GM12878 (cell line): ENCODE measurements around the gene PRKACG.

Experiments used
- CBX5 ChIP-seq: sonication (generic); IDR thresholded peaks from 2 replicates; pipeline ENCODE4 v1.6.1; 2016; ENCODE audit warnings: low read depth, moderate library complexity, mild to moderate bottlenecking, inconsistent platforms
- EED ChIP-seq: sonication (generic); IDR thresholded peaks from 2 replicates; pipeline ENCODE4 v1.6.1; 2016; ENCODE audit warnings: antibody characterized with exemption, low read depth
- EZH2 ChIP-seq: IDR thresholded peaks from 2 replicates; pipeline ENCODE4 v1.6.1; 2012; ENCODE audit warnings: low read depth, mild to moderate bottlenecking, control low read depth, inconsistent platforms, low read length, borderline replicate concordance; ENCODE audit not compliant: control insufficient read depth
- NRF1 ChIP-seq: conservative IDR thresholded peaks from 2 replicates; pipeline ENCODE4 v1.6.1; 2011; ENCODE audit warnings: mild to moderate bottlenecking, low read depth, low read length, improper control_type of control experiment
- PBX3 ChIP-seq: IDR thresholded peaks from 2 replicates; pipeline ENCODE4 v1.6.1; 2011; ENCODE audit warnings: mild to moderate bottlenecking, low read depth, low read length, moderate library complexity; ENCODE audit not compliant: insufficient replicate concordance
- POLR2A ChIP-seq: IDR thresholded peaks from 2 replicates; pipeline ENCODE4 v1.6.1; 2011; ENCODE audit warnings: low read depth, mild to moderate bottlenecking, low read length
- POLR2AphosphoS5 ChIP-seq: IDR thresholded peaks from 2 replicates; pipeline ENCODE4 v1.6.1; 2011; ENCODE audit warnings: mild to moderate bottlenecking, low read length, inconsistent platforms
- SMARCA5 ChIP-seq: fragments of 450-650 bp; IDR thresholded peaks from 2 replicates; pipeline ENCODE4 v1.6.1; 2017; ENCODE audit warnings: mild to moderate bottlenecking
- SMC3 ChIP-seq: IDR thresholded peaks from 2 replicates; pipeline ENCODE4 v1.6.1; 2011; ENCODE audit warnings: low read length, improper control_type of control experiment, borderline replicate concordance
- YY1 ChIP-seq: IDR thresholded peaks from 2 replicates; pipeline ENCODE4 v1.6.1; 2011; ENCODE audit warnings: low read depth, mild to moderate bottlenecking, low read length
- TF ChIP-seq, protein P1 (sequence below), 3 experiments: IDR thresholded peaks in 2 of 3; conservative IDR thresholded peaks in 1 of 3; 2 replicates each; pipeline ENCODE4 v1.5.1; 2011; ENCODE audit warnings: low read depth in 3 of 3, low read length in 3 of 3, mild to moderate bottlenecking in 3 of 3, control low read depth in 2 of 3, moderate library complexity in 2 of 3, inconsistent platforms in 1 of 3, mixed read lengths in 1 of 3; ENCODE audit not compliant: control insufficient read depth in 2 of 3, insufficient read depth in 1 of 3; ENCODE audit errors: extremely low read depth in 1 of 3
- TF ChIP-seq, protein P2 (sequence below): fragments of 450-650 bp; formaldehyde crosslinking; IDR thresholded peaks from 2 replicates; pipeline ENCODE4 v1.4.0; 2022; ENCODE audit warnings: mild to moderate bottlenecking, moderate library complexity
- TF ChIP-seq, protein P3 (sequence below): IDR thresholded peaks from 2 replicates; pipeline ENCODE4 v1.6.1; 2012; ENCODE audit warnings: mild to moderate bottlenecking, low read depth, low read length
- TF ChIP-seq, protein P4 (sequence below): IDR thresholded peaks from 2 replicates; pipeline ENCODE4 v1.6.1; 2012; ENCODE audit warnings: low read depth, low read length, improper control_type of control experiment

DNA sequence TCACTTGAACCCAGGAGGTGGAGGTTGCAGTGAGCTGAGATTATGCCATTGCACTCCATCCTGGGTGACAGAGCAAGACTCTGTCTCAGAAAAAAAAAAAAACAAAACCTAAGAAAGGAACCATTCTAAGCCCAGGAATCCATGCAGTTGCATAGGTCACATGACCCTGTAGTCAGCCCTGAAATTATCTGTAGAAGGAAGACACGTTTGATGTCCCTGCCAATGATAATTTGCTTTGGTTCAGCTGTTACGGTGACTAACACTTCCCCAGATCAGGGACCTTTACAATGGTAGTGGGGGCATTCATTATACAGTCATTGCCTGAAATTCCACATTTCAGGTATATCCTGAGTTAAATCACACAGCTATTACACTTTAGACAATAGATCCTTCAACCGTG, 50.5 kb downstream of the PRKACG start:
- TF ChIP-seq SMC3 = no peak
- no peak for TF ChIP-seq CBX5
- TF ChIP-seq, protein P1, sequence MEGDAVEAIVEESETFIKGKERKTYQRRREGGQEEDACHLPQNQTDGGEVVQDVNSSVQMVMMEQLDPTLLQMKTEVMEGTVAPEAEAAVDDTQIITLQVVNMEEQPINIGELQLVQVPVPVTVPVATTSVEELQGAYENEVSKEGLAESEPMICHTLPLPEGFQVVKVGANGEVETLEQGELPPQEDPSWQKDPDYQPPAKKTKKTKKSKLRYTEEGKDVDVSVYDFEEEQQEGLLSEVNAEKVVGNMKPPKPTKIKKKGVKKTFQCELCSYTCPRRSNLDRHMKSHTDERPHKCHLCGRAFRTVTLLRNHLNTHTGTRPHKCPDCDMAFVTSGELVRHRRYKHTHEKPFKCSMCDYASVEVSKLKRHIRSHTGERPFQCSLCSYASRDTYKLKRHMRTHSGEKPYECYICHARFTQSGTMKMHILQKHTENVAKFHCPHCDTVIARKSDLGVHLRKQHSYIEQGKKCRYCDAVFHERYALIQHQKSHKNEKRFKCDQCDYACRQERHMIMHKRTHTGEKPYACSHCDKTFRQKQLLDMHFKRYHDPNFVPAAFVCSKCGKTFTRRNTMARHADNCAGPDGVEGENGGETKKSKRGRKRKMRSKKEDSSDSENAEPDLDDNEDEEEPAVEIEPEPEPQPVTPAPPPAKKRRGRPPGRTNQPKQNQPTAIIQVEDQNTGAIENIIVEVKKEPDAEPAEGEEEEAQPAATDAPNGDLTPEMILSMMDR (IDR thresholded peaks at IDR 0.05 in 2 of 3, conservative IDR thresholded peaks at IDR 0.05 in 1 of 3; ENCODE audit: control insufficient read depth in 2 of 3, extremely low read depth in 1 of 3, insufficient read depth in 1 of 3, low read depth in 3 of 3, low read length in 3 of 3) = no peak
- TF ChIP-seq, protein P2, sequence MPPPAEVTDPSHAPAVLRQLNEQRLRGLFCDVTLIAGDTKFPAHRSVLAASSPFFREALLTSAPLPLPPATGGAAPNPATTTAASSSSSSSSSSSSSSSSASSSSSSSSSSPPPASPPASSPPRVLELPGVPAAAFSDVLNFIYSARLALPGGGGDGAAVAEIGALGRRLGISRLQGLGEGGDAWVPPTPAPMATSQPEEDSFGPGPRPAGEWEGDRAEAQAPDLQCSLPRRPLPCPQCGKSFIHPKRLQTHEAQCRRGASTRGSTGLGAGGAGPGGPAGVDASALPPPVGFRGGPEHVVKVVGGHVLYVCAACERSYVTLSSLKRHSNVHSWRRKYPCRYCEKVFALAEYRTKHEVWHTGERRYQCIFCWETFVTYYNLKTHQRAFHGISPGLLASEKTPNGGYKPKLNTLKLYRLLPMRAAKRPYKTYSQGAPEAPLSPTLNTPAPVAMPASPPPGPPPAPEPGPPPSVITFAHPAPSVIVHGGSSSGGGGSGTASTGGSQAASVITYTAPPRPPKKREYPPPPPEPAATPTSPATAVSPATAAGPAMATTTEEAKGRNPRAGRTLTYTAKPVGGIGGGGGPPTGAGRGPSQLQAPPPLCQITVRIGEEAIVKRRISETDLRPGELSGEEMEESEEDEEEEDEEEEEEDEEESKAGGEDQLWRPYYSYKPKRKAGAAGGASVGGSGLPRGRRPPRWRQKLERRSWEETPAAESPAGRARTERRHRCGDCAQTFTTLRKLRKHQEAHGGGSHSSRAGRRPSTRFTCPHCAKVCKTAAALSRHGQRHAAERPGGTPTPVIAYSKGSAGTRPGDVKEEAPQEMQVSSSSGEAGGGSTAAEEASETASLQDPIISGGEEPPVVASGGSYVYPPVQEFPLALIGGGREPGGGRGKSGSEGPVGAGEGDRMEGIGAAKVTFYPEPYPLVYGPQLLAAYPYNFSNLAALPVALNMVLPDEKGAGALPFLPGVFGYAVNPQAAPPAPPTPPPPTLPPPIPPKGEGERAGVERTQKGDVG = no peak
- no peak for TF ChIP-seq EZH2
- no peak for TF ChIP-seq POLR2AphosphoS5
- TF ChIP-seq, protein P3, sequence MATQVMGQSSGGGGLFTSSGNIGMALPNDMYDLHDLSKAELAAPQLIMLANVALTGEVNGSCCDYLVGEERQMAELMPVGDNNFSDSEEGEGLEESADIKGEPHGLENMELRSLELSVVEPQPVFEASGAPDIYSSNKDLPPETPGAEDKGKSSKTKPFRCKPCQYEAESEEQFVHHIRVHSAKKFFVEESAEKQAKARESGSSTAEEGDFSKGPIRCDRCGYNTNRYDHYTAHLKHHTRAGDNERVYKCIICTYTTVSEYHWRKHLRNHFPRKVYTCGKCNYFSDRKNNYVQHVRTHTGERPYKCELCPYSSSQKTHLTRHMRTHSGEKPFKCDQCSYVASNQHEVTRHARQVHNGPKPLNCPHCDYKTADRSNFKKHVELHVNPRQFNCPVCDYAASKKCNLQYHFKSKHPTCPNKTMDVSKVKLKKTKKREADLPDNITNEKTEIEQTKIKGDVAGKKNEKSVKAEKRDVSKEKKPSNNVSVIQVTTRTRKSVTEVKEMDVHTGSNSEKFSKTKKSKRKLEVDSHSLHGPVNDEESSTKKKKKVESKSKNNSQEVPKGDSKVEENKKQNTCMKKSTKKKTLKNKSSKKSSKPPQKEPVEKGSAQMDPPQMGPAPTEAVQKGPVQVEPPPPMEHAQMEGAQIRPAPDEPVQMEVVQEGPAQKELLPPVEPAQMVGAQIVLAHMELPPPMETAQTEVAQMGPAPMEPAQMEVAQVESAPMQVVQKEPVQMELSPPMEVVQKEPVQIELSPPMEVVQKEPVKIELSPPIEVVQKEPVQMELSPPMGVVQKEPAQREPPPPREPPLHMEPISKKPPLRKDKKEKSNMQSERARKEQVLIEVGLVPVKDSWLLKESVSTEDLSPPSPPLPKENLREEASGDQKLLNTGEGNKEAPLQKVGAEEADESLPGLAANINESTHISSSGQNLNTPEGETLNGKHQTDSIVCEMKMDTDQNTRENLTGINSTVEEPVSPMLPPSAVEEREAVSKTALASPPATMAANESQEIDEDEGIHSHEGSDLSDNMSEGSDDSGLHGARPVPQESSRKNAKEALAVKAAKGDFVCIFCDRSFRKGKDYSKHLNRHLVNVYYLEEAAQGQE = no peak
- TF ChIP-seq, protein P4, sequence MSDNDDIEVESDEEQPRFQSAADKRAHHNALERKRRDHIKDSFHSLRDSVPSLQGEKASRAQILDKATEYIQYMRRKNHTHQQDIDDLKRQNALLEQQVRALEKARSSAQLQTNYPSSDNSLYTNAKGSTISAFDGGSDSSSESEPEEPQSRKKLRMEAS = no peak
- TF ChIP-seq YY1 = no peak
- TF ChIP-seq SMARCA5 = no peak
- TF ChIP-seq EED = no peak
- TF ChIP-seq NRF1 = no peak
- no peak for TF ChIP-seq POLR2A
- no peak for TF ChIP-seq PBX3
